Subcutaneous abdominal adipose tissue (tissue), 5 donors: Measurements from ENCODE around the gene ATM.
A peak's percentile ranks its signal among the peaks of the same experiment; 100 is the strongest.

Source experiments
- H3K27ac ChIP-seq: one replicate; pipeline ENCODE4 v1.7.0; 2013; ENCODE audit warnings: low read depth, mild to moderate bottlenecking, inconsistent platforms, low read length, moderate library complexity
- H3K27me3 ChIP-seq, 5 donors: one replicate each; pipeline ENCODE4 v1.7.0; 2013; ENCODE audit warnings: low read length in 5 of 5, inconsistent platforms in 1 of 5; ENCODE audit not compliant: control insufficient read depth in 5 of 5, insufficient read depth in 4 of 5
- H3K36me3 ChIP-seq, 5 donors: one replicate each; pipeline ENCODE4 v1.7.0; 2013; ENCODE audit warnings: low read length in 5 of 5; ENCODE audit not compliant: control insufficient read depth in 5 of 5, insufficient read depth in 5 of 5
- H3K4me1 ChIP-seq, 5 donors: one replicate each; pipeline ENCODE4 v1.7.0; 2013; ENCODE audit warnings: low read length in 5 of 5, mild to moderate bottlenecking in 3 of 5, moderate library complexity in 1 of 5; ENCODE audit not compliant: control insufficient read depth in 5 of 5, insufficient read depth in 5 of 5
- H3K4me3 ChIP-seq, 5 donors: one replicate each; pipeline ENCODE4 v1.7.0; 2013; ENCODE audit warnings: low read length in 5 of 5, low read depth in 1 of 5
- H3K9ac ChIP-seq, 5 donors: one replicate each; pipeline ENCODE4 v1.7.0; 2013; ENCODE audit warnings: low read length in 5 of 5, mild to moderate bottlenecking in 4 of 5, moderate library complexity in 3 of 5
- H3K9me3 ChIP-seq, 5 donors: one replicate each; pipeline ENCODE4 v1.7.0; 2013; ENCODE audit warnings: low read length in 5 of 5; ENCODE audit not compliant: control insufficient read depth in 5 of 5
- donor health status: healthy.
- donor health status: healthy.
- donor health status: healthy.
- donor health status: healthy.
- donor health status: healthy.

ATM gene

DNA sequence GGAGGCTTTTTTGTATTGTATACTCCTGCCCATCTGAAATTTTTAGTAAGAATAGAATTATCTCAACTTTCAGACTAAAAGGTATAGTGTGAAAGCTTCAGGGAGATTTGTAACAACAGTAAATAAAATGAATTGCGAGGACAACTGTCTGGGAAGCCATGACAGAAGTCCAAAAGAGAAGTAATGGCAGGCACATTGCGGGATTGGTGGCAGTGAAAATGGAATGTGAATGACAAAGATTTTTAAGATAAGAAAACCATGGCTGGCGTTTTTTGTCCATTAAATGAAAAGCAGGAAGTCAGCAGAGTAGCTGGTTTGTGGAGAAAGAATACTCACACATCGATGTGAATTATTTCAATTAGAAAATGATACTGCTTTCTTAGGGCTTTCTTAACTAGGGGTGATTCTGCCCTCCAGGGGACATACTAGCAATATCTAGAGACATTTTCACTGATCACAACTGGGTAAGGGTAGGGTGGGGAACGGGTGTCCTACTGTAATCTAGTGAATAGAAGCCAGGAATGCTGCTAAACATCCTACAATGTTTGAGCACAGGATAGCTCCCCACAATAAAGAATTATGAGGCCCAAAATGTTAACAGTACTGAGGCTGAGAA, 2.0 kb upstream of the ATM start:
- Histone ChIP-seq H3K9ac (peak overlapping the region in 4 of 5 donors; percentile 21 to 90 (median 82)), H3K4me1 (peaks cover 6 to 38% (median 35%) of the 10 kb centered on the region in 5 donors), H3K9me3 (no peaks in the 10 kb centered on the region), H3K4me3 (peak overlapping the region in 4 of 5 donors; percentile 71 to 100 (median 98)), H3K27me3 (no peaks in the 10 kb centered on the region), H3K36me3 (peaks cover 0 to 4% (median 0%) of the 10 kb centered on the region in 5 donors), H3K27ac (peak overlapping the region; percentile 90)

DNA sequence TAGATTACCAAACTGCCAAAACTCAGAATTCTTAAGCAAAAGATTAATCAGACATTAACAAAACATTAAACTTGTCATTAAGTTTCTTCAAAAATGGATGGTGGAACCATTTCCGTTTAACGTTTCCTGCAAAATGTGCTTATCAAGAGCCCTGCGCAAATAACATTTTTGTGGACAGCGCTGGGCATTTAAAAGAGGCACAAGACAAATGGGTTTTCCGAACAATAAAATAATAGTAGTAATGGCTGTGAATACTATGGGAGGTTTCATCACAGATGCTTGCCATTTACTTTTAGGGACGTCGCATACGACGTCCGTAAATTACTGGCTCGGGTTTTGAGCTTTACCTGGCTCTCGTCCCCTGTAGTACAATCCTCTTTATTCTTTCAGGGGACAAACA, 1.5 kb upstream of the ATM start:
- H3K27me3 ChIP-seq = no peaks in the 10 kb centered on the region
- H3K9ac ChIP-seq = peak overlapping the region; percentile 74 to 96 (median 90)
- no peaks in the 10 kb centered on the region for H3K9me3 ChIP-seq
- peak overlapping the region; percentile 90 for H3K27ac ChIP-seq
- peaks cover 0 to 4% (median 0%) of the 10 kb centered on the region in 5 donors for H3K36me3 ChIP-seq
- peaks cover 6 to 38% (median 35%) of the 10 kb centered on the region in 5 donors for H3K4me1 ChIP-seq
- H3K4me3 ChIP-seq = peak overlapping the region; percentile 71 to 100 (median 98)

GRCh38 chr11:108221911-108222573, 825 bp upstream of the ATM start:
- H3K9ac ChIP-seq = peak overlapping the region; percentile 74 to 96 (median 90)
- H3K4me3 ChIP-seq = peak overlapping the region; percentile 71 to 100 (median 98)
- no peaks in the 10 kb centered on the region for H3K9me3 ChIP-seq
- no peaks in the 10 kb centered on the region for H3K27me3 ChIP-seq
- peaks cover 0 to 4% (median 0%) of the 10 kb centered on the region in 5 donors for H3K36me3 ChIP-seq
- peaks cover 6 to 38% (median 35%) of the 10 kb centered on the region in 5 donors for H3K4me1 ChIP-seq
- H3K27ac ChIP-seq = peak overlapping the region; percentile 90

- H3K27me3 ChIP-seq = no peaks in the 10 kb centered on the region
- peaks cover 6 to 38% (median 35%) of the 10 kb centered on the region in 5 donors for H3K4me1 ChIP-seq
- H3K36me3 ChIP-seq = peaks cover 2 to 9% (median 5%) of the 10 kb centered on the region in 5 donors
- H3K27ac ChIP-seq = peak overlapping the region; percentile 92
- H3K4me3 ChIP-seq = peak overlapping the region; percentile 94 to 100 (median 95)
- peak overlapping the region; percentile 61 to 93 (median 84) for H3K9ac ChIP-seq
- H3K9me3 ChIP-seq = no peaks in the 10 kb centered on the region
Observed at GRCh38 chr11:108223348-108224149, 682 bp downstream of the ATM start.

GRCh38 chr11:108224366-108224765, 1.5 kb downstream of the ATM start:
- H3K27me3 ChIP-seq = no peaks in the 10 kb centered on the region
- peaks cover 6 to 38% (median 35%) of the 10 kb centered on the region in 5 donors for H3K4me1 ChIP-seq
- H3K36me3 ChIP-seq = peaks cover 6 to 12% (median 9%) of the 10 kb centered on the region in 5 donors
- H3K27ac ChIP-seq = peak overlapping the region; percentile 92
- H3K9ac ChIP-seq = peak overlapping the region in 2 of 5 donors; percentile 43 to 84
- H3K9me3 ChIP-seq = no peaks in the 10 kb centered on the region
- peak overlapping the region; percentile 94 to 100 (median 95) for H3K4me3 ChIP-seq

- H3K36me3 ChIP-seq = peaks cover 12 to 18% (median 13%) of the 10 kb centered on the region in 5 donors
- H3K4me3 ChIP-seq = peak overlapping the region in 4 of 5 donors; percentile 23 to 98 (median 66)
- no peaks in the 10 kb centered on the region for H3K27me3 ChIP-seq
- peaks cover 6 to 35% (median 34%) of the 10 kb centered on the region in 5 donors for H3K4me1 ChIP-seq
- H3K9ac ChIP-seq = peak overlapping the region in 2 of 5 donors; percentile 20 to 43
- peak overlapping the region; percentile 92 for H3K27ac ChIP-seq
- no peaks in the 10 kb centered on the region for H3K9me3 ChIP-seq
Observed at GRCh38 chr11:108224911-108225786, 2.3 kb downstream of the ATM start.

DNA sequence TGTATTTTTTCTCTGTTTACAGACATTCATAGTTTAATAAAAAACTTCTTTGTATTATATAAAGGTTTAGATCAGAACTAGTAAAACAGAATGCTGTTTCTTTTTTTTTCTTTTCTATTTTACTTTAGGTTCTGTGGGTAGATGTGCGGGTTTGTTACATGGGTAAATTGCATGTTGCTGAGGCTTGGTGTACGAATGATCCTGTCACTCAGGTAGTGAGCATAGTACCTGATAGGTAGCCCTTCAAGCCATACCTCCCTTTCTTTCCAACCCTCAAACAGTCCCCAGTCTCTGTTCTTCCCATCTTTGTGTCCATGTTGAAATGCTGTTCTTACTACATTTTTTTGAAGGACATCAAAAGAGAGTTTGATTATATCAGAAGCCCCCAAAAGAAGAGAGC, 3.2 kb downstream of the ATM start:
- Histone ChIP-seq H3K27me3 (no peaks in the 10 kb centered on the region), H3K4me3 (no peak overlapping the region), H3K9me3 (no peaks in the 10 kb centered on the region), H3K4me1 (peaks cover 6 to 30% (median 29%) of the 10 kb centered on the region in 5 donors), H3K27ac (no peak overlapping the region), H3K9ac (no peak overlapping the region), H3K36me3 (peaks cover 13 to 25% (median 14%) of the 10 kb centered on the region in 5 donors)

- Histone ChIP-seq H3K4me1 (peaks cover 6 to 17% (median 14%) of the 10 kb centered on the region in 5 donors), H3K36me3 (peaks cover 13 to 39% (median 20%) of the 10 kb centered on the region in 5 donors), H3K27me3 (no peaks in the 10 kb centered on the region), H3K9ac (no peak overlapping the region), H3K9me3 (no peaks in the 10 kb centered on the region), H3K27ac (no peak overlapping the region), H3K4me3 (no peak overlapping the region)
Observed at GRCh38 chr11:108228251-108228650, 5.4 kb downstream of the ATM start.

GRCh38 chr11:108233277-108233945, 10.5 kb downstream of the ATM start:
- Histone ChIP-seq H3K9ac (no peak overlapping the region), H3K4me1 (peaks cover 0 to 14% (median 0%) of the 10 kb centered on the region in 5 donors), H3K9me3 (no peaks in the 10 kb centered on the region), H3K36me3 (peaks cover 21 to 49% (median 33%) of the 10 kb centered on the region in 5 donors), H3K4me3 (no peak overlapping the region), H3K27ac (no peak overlapping the region), H3K27me3 (no peaks in the 10 kb centered on the region)
